Stimulated activated CD4-positive, alpha-beta T cell treated with anti-CD3 and anti-CD28 coated beads, TNF-alpha, amount 100 ng/mL, for 1 hour (primary cell): ENCODE results near the gene CCDC51.

Source experiments
- DNase-seq, 3 donors: peaks; one replicate each; pipeline ENCODE4 v3.0.0-alpha.2; 2020; ENCODE audit warnings: low read depth in 3 of 3, low spot score in 1 of 3

CCDC51 gene

GRCh38 chr3:48420561-48420960 is 19.4 kb downstream of the CCDC51 start:
- no peak for DNase-seq

GRCh38 chr3:48419597-48419996 is 20.3 kb downstream of the CCDC51 start:
- no peak for DNase-seq

- no peak for DNase-seq
Measured at GRCh38 chr3:48419149-48419548, 20.8 kb downstream of the CCDC51 start.

GRCh38 chr3:48418651-48419050 is 21.3 kb downstream of the CCDC51 start:
- DNase-seq = no peak

GRCh38 chr3:48418140-48418539 is 21.8 kb downstream of the CCDC51 start:
- no peak for DNase-seq

- DNase-seq = no peak
Measured at GRCh38 chr3:48417529-48418108, 22.3 kb downstream of the CCDC51 start.

GRCh38 chr3:48416546-48416945 is 23.4 kb downstream of the CCDC51 start:
- DNase-seq = no peak

GRCh38 chr3:48416091-48416505 is 23.8 kb downstream of the CCDC51 start:
- DNase-seq = no peak

GRCh38 chr3:48415251-48415953 is 24.5 kb downstream of the CCDC51 start:
- no peak for DNase-seq

- no peak for DNase-seq
Measured at GRCh38 chr3:48414376-48415250, 25.3 kb downstream of the CCDC51 start.

GRCh38 chr3:48413611-48414010 is 26.3 kb downstream of the CCDC51 start:
- no peak for DNase-seq

GRCh38 chr3:48413086-48413485 is 26.8 kb downstream of the CCDC51 start:
- DNase-seq = no peak

- DNase-seq = no peak
Measured at GRCh38 chr3:48412375-48413001, 27.4 kb downstream of the CCDC51 start.

- no peak for DNase-seq
Measured at GRCh38 chr3:48411606-48412374, 28.1 kb downstream of the CCDC51 start.

- DNase-seq = no peak
Measured at GRCh38 chr3:48411041-48411588, 28.8 kb downstream of the CCDC51 start.

GRCh38 chr3:48410205-48411040 is 29.5 kb downstream of the CCDC51 start:
- DNase-seq = no peak

- no peak for DNase-seq
Measured at GRCh38 chr3:48409291-48410201, 30.4 kb downstream of the CCDC51 start.

GRCh38 chr3:48408823-48409281 is 31.1 kb downstream of the CCDC51 start:
- no peak for DNase-seq
